ENCODE data around the gene REXO5.
"Not testable (repeated sequence)": the region's sequence is repeated elsewhere in the genome, so short reads cannot be mapped to it uniquely, and the experiment has no call there.

The REXO5 gene

DNA sequence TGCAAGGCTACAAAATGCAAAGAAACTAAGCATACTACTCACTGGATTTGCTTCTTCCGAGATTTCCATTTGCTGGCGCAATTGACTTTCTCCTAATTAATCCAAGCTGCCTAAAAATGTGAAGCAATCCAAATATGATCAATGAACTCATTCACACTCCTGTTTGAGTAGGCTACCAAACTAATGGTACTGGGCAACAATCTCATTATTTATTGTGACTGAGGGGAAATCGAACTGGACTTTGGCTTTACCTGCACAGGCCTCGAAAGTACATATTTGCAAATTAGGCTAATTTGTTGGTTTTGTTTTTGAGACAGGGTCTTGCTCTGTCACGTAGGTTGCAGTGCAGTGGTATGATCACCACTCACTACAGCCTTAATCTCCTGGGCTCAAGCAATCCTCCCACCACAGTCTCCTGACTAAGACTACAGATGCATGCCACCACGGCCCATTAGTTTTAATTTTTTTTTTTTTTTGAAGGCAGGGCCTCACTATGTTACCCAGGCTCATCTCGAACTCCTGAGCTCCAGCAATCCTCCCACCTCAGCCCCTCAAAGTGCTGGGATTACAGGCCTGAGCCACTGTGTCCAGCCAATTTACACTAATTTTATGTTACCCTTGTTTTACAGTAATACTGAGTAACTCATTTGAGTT is 2.6 kb upstream of the REXO5 start:
- DNase-seq: no peak

DNA sequence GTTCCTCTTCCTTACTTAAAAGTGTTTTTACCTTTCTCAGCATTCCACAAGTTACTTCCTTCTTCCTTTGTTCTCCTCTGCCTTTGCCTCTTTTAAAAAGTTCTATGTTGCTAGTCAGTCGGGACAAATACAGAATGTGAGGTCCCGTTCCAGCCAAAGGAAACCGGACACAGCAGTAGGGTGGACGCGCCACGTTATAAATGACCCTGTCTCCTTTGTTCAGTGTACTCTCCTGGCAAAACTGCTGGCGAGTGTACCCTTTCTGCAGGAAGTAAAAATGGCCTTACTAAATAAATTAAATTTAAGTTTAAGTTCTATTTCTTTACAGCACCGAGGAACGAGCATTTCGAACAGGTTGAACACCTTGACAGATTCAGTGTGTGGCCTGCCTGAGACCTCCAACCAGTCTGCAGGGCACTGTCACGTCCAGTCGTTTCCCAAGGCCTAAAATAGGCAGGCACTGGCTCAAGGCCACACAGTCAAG is 601 bp upstream of the REXO5 start:
- not testable (repeated sequence) for DNase-seq

DNA sequence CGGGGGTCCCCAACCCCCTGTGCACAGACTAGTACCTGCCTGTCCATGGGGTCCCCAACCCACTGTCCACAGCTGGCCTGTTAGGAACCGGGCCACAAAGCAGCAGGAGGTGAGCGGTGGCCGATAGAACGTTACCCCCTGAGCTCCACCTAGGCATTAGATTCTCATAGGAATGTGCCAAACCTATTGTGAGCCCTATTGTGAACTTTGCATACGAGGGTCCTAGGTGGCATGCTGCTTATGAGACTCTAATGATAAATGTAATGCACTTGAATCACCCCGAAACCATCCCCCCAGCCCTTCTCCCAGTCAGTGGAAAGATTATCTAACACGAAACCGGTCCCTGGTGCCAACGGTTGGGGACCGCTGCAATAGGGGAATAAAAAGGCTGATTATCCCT is 1.5 kb downstream of the REXO5 start:
- DNase-seq: peak; percentile 11

DNA sequence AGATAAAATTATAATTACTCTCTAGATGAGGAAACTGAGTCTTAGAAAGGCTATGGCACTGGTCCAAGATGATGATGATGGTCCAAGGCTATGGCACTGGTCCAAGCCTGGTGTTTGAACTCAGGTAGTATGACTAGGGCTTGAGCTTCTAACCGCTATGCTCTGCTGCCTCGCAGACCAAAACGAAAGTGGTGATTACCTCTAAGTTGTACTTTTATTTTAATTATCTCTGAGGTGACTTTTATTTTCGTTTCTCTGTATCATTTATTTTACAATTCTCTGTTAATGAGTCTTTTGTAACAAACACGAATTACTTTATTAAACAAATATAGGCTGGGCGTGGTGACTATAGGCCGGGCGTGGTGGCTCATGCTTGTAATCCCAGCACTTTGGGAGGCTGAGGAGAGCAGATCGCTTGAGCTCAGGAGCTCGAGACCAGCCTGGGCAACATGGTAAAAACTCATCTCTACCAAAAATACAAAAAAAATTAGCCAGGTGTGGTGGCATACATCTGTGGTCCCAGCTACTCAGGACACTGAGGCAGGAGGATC is 5.6 kb downstream of the REXO5 start:
- no peak for DNase-seq

DNA sequence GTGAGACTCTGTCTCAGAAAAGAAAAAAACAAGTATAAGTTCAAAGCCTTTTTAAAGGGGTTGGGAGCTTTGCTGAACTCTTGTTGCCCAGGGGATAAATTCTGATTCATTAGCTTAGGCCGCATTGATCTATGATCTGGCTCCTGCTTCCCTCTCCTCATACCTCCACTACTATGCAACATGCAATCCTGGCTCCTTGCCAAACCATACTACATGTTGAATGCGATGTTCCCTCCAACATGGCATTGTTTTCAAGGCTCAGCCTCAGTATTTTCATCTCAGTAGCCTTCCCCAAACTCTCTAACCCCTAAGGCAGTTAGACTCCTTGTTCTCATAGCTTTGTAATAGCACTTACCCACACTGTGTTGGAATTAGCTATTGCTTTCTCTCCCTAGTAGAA is 6.2 kb downstream of the REXO5 start:
- DNase-seq: no peak

DNA sequence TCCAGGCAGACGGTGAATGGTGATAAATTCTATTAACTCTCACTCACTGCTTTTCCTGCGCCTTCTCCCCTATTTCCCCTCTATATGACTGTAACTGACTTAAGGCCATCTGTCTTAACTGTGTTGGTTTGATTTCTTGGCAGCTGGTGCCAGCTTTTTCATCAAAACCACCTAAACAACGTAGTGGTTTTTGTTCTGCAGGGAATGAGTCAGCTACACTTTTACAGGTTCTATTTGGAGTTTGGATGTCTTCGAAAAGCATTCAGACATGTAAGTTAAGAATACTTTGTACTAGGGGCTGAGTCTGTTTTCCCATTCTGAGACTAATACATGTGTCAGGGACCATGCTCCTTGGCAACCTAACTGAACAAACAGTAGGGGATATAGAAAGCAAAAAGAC is 8.5 kb downstream of the REXO5 start:
- no peak for DNase-seq

DNA sequence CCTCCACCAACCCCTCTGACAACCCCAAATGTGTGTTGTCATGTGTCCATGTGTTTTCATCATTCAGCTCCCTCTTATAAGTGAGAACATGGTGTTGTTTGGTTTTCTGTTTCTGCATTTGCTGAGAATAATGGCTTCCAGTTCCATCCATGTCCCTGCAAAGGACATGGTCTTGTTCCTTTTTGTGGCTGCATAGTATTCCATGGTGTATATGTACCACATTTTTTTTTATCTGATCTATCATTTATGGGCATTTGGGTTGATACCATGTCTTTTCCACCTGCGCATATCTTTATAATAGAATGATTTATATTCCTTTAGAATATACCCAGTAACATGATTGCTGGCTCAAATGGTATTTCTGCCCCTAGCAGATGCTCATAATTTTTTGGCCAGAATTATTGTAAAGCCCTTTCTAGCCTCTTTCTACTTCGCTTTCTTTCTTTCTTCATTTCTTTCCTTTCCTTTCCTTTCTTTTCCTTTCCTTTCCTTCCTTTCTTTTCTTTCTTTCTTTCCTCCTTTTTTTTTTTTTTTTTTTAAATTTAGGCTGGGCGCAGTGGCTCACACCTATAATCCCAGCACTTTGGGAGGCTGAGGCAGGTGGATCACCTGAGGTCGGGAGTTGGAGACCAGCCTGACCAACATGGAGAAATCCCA is 12.7 kb downstream of the REXO5 start:
- no peak for DNase-seq

DNA sequence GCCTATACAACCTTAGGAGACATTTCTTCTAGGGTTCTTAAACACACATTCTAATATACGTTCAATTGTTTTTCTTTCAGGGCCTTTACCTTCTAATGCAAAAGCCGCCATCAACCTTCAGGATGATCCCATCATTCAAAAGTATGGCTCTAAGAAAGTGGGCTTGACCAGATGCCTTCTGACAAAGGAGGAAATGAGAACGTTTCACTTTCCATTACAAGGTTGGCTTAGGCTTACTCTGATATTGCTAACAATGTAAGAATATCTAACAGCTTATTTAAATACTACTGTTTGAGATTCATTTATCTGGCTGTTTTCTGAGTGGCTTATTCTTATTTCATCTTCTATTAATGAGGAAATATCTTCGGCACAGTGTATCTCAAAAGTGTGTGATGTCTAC is 15.4 kb downstream of the REXO5 start:
- no peak for DNase-seq

DNA sequence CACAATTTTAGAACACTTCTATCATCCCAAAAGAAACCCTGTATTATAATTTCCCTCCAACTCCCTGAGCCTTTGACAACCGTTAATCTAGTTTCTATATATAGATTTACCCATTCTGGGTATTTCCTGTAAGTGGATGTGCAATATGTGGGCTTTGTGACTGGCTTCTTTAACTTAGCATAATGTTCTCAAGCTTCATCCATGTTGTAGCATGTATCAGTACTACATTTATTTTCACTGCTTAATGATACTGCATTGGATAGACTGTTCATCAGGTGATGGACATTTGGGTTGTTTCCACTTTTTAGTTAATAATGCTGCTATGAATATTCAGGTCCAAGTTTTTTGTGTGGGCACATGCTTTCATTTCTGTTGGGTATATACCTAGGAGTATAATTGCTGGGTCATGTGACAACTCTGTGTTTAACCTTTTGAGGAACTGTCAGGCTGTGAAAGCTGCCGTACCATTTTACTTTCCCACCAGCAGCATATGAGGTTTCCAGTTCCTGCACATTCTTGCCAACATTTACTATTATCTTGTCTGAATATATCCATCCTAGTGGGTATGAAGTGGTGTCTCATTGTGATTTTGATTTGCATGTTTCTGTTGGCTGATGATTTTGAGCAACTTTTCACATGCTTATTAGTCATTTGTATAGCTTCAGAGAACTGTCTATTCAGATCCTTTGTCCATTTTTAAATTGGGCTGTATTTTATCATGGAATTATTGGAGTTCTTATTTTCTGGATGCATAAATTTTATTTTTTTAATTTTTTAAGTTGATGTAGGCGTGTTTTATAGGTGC is 16.4 kb downstream of the REXO5 start:
- DNase-seq: no peak

DNA sequence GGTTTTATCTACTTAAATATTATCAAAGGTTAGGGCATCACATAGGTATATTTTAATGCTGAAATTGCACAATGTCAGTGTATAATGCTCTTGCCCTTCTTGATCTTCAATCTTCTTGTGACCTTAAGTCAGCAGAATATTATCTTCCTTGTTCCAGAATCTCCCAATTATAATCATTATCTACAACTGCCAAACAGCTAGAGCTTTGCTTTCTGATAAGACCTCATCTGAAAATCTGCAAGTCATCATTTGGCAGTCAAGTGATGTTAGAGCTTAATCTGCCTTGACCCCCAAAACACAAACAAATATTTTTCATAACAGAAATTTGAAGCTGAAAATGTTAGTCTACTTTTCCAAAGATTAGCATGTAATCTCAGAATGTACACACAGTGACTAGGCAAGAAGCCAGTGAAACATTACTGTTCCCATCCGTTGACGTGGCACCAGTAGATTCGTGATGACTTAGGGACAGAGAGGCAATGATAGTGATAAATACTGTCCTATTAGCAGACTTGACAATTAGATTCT is 19.8 kb downstream of the REXO5 start:
- DNase-seq: no peak

DNA sequence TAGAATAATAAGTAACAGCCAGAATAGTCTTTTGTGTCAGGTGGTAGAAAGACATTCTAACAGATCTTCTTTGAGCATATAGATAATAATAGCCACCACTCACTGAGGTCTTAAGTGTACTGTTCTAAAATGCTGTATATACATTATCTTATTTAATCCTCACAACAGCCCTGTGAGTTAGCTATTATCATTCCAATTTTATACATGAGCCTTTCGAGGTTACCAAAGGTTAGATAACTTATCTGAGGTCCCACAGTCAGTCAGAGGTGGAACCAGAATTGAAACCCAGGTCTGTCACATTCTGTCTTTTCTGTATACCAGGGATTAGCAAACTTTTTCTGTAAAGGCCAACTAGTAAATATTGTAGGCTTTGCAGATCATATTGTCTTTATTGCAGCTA is 23.2 kb downstream of the REXO5 start:
- DNase-seq: no peak

DNA sequence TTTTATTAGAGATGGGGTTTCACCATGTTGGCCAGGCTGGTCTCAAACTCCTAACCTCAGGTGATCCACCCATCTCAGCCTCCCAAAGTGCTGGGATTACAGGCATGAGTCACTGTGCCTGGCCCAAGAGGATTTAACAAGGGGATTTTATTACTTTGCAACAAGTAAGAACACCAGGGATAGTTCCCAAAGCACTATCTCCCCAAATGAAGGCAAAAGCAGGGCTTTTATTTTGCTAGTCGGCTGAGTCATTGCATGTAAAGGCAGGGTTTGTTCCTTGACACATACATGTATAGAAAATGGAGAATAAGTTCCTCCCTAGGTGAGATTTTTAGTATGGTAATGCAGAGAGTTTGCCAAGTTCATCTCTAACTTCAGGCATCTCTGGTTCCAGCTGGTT is 24.0 kb downstream of the REXO5 start:
- DNase-seq: no peak

DNA sequence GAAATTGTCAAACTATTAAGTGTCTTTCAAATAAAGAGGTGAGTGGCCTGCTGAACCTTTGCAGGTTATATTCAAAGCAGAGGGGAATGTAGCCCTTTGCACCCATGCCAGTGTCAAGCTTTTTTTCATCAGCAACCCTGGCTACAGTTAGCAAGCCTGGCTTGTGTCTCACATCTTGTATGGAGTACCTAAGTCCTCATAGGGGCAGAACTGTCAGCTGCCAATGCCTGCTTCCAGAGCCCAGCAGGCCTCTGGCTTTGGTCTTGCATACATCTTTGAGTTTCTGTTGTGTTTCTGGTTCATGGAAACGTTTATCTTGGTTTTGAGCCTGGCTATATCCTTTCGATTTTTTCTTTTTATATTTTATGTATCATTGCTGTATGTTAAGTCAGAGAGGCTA is 26.8 kb downstream of the REXO5 start:
- DNase-seq: no peak

DNA sequence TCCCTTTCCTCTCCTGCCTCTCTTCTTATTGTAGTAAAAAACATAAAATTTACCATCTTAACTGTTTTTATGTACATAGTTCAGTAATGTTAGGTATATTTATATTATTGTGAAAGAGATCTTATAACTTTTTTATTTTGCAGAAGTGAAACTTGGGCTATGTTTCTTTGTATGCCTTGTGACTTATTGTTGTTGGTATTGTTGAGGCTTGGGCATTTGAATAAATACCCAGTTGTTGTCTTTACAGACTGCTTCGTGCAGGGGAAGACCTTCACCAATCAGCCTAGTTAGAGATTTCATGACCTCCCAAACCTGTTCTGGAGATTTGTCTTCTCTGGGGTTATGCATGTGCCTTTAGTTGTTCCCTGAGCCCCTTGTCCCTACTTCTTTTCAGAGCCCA is 31.9 kb downstream of the REXO5 start:
- no peak for DNase-seq

DNA sequence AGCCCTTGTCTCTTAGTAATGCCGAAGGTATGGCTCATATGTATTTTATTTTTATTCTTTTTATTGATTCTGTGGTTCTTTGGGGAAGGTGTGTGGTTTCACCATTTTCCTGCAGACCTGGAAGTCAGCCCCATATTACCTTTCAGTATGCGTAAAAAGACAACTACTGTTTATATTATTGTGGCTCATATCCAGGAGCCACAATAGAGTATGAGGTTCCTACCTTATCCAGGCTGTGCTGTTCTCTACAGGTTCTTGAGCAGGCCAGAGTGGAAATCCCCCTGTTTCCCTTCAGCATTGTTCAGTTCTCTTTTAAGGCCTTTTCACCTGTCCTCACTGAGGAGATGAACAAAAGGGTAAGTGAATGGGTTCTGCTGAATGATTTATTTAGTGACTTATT is 33.2 kb downstream of the REXO5 start:
- DNase-seq: no peak

DNA sequence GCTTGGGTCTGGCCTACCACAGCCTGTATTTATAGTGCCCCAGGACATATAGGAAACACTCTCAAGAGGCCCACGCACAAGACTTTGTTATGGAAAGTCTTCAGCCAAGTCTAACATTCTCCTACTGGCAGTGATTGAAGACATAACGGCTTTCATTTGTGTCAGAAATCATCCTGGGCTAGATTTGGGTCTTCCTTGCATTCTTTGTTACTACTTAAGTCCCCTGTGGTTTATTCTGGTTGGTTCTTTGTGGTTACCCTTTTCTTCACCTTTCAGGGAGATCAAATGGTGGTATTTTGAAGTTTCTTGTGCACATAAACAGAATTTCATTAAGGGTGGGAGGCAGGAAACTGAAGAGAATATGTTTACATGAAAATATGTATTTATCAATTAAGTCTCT is 37.7 kb downstream of the REXO5 start:
- DNase-seq: no peak

DNA sequence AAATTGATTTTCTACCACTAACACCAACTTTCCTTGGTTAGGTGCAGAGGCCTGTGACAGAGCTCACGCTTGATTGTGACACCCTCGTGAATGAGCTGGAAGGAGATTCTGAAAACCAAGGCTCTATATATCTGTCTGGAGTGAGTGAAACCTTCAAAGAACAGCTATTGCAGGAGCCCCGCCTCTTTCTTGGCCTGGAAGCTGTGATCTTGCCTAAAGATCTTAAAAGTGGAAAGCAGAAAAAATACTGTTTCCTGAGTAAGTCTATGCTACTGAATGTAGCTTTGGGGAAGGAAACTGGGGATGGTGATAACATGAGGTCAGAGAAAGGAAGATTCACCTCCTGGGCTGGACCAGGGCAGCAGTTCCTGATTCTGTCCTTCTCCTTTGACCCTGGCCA is 38.3 kb downstream of the REXO5 start:
- no peak for DNase-seq

DNA sequence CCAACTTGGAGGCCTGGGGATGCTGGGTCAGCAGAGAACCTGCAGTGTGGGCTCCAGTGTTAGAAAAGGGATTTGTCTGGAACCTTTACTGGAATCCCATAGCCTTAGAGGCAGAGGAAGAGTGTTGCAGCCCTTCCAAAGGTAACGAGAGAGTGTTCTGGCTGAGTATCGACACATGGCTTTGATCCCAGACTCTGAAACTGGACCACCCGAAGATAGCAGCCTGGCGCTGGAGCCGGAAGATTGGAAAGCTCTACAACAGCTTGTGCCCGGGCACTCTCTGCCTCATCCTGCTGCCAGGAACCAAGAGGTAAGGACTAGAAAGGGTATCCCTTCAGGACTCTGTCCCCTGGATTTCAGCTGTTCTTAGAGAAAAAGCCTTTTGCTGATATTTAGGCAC is 39.7 kb downstream of the REXO5 start:
- DNase-seq: no peak

DNA sequence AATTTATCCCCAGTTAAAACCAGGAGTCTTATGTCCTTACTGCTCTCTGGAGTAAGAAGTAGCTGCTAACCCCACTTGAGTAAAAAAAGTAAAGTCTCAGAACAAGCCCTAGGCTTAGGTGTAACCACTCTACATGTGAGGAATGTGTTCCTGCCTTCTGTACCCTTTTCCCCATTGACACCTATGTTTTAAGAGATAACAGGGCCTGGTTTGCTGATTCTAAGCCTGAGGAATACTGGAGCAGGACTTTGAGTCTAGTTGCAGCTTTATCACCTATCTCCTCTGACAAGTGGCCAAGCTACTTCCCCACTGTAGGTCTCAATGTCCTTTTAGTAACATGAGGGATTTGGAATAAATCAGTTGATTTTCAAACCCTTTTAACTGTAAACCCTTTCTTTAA is 40.2 kb downstream of the REXO5 start:
- no peak for DNase-seq

DNA sequence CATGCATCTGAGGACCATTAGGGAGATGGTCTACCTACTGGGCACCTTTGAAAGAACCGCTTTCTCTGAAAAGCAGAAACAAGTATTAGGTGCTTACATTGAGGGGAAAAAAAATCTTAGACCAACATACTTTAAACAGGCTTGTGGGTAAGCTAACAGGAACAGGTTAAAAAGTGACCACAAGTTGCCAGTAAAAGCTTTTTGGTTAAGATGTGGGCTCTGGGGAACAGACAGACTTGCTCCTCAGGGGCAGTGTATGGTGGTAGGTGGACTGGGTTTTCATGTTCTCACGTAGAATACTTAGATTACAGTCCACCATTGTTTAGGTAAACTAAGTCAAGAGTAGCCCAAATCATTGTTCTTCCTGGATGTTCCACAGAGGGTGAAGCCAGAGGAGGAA is 41.2 kb downstream of the REXO5 start:
- DNase-seq: no peak

DNA sequence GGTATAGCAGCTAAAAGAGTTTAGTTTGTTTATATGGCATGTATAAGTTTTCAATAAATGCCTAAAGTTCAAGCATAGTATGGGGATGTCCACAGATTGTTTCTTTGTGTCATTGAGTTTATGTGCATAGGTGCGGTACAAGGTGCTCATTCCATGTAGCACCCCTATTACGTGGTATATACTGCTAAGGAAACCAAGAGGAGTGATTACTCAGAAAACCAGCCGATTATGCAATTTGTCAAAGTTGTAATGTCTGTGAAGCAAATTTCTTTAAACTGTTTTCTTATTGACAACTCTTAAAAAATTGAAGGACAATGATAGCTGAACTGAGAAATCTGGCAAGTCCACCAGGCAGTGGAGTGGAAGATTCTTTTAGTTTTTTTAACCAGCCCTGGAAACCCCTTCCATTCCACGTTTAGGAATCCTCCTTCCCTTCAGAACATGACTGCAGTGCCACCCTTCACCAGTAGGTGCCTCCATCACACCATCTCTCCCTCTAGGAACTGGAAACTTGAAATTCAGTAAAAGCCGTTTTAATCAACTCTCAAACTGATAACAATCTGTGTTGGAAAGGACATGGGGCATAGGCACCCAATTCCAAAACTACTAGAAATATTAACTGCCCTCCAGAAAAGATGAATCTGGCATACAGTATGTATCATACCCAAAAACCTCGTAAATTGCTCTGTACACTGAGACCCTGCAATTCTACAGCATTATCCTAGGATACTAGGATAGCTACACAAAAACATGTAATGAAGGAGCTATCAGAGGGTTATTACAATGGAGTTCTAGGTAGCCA is 43.5 kb downstream of the REXO5 start:
- peak; percentile 60 for DNase-seq

DNA sequence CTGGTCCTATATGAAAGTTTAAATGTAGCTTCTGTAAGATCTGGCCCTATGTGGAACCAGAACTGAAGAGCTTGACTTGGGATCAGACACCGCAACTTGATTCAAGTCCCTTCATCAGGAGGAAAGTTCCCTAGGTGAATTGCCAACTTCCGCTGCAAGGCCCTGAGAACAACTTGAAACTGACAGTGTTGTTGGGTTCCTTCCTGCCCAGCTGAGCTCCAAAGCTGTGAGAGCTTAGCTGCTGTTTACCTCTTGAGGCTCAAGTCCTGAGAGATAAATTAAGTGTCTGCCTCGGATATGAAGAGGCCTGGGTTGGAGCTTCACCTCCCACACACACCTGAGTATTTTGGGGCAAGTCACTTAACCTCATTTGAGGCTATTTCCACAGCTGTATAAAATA is 44.7 kb downstream of the REXO5 start:
- DNase-seq: no peak

DNA sequence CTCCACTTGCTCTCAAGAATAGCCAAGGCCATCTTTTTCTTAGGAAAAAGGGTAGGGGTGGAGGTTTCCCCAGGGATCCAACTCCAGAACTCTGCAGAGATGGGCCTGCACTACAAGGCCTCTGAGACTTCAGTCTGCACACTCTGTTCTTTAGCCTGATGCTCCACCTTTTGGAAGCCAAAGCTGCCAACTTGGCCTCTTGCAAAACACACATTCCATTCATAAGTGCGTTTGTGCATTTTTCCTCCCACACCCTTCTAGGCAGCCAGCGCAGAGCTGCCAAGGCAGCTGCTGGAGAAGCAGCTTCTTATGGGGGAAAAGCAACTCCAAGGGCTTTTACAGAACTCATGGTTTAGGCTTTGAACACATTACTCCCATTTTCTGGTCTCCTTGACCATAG is 45.3 kb downstream of the REXO5 start:
- DNase-seq: no peak

Measured in RPMI8226 (cell line).